GM23338 (cell line): ENCODE results near the gene CKAP2. TPM values are rescaled to one million over a fixed set of nuclear protein-coding genes. Genes with fewer than 3 reads are reported as not detected.

ENCODE experiments used
- ATAC-seq: fragments of 200-7000 bp; cut with Tn5 transposase; 3 replicates; pipeline ENCODE4 v1.9.1; 2020
- DNase-seq: peaks from one replicate; pipeline ENCODE4 v3.0.0-alpha.2; 2015; ENCODE audit warnings: low spot score
- H2AFZ ChIP-seq: fragments of 200-600 bp; sonication (generic); 2 replicates; pipeline ENCODE4 v1.8.0; 2016; ENCODE audit warnings: antibody characterized with exemption, mild to moderate bottlenecking, moderate library complexity
- H3F3A ChIP-seq: fragments of 200-600 bp; sonication (generic); replicated peaks from 2 replicates; pipeline ENCODE4 v1.8.0; 2017; ENCODE audit warnings: antibody characterized with exemption, mixed run types, low read depth
- H3K27ac ChIP-seq: fragments of 200-600 bp; sonication (generic); 2 replicates; pipeline ENCODE4 v1.6.1; 2016; ENCODE audit warnings: low read depth
- H3K27me3 ChIP-seq: fragments of 200-600 bp; sonication (generic); 2 replicates; pipeline ENCODE4 v1.8.0; 2016; ENCODE audit warnings: mild to moderate bottlenecking, mixed run types, moderate library complexity; ENCODE audit not compliant: insufficient read depth
- H3K36me3 ChIP-seq: fragments of 200-600 bp; sonication (generic); 2 replicates; pipeline ENCODE4 v1.8.0; 2016; ENCODE audit warnings: mild to moderate bottlenecking; ENCODE audit not compliant: insufficient read depth
- H3K4me1 ChIP-seq: fragments of 200-600 bp; sonication (generic); 2 replicates; pipeline ENCODE4 v1.8.0; 2016; ENCODE audit warnings: mild to moderate bottlenecking, moderate library complexity; ENCODE audit not compliant: insufficient read depth
- H3K4me2 ChIP-seq: fragments of 200-600 bp; sonication (generic); 2 replicates; pipeline ENCODE4 v1.7.1; 2017; ENCODE audit warnings: mixed run types
- H3K4me3 ChIP-seq: fragments of 200-600 bp; sonication (generic); 2 replicates; pipeline ENCODE4 v1.6.1; 2016; ENCODE audit warnings: mixed run types
- H3K79me2 ChIP-seq: fragments of 200-600 bp; sonication (generic); replicated peaks from 2 replicates; pipeline ENCODE4 v1.8.0; 2017; ENCODE audit warnings: mild to moderate bottlenecking; ENCODE audit not compliant: insufficient read depth
- H3K9me2 ChIP-seq: fragments of 200-600 bp; sonication (generic); 2 replicates; pipeline ENCODE4 v1.8.0; 2017; ENCODE audit not compliant: insufficient read depth
- H4K20me1 ChIP-seq: fragments of 200-600 bp; sonication (generic); replicated peaks from 2 replicates; pipeline ENCODE4 v1.8.0; 2017; ENCODE audit warnings: mild to moderate bottlenecking; ENCODE audit not compliant: insufficient read depth
- H3K27ac Mint-ChIP-seq: 2 replicates; pipeline ENCODE4 v1.8.0; 2020; ENCODE audit warnings: inconsistent platforms, mild to moderate bottlenecking, moderate library complexity, mixed read lengths
- H3K27me3 Mint-ChIP-seq: 3 replicates; pipeline ENCODE4 v1.8.0; 2022; ENCODE audit warnings: low read depth, mild to moderate bottlenecking, moderate library complexity, mixed read lengths, inconsistent platforms; ENCODE audit not compliant: insufficient read depth, poor library complexity
- H3K36me3 Mint-ChIP-seq: 3 replicates; pipeline ENCODE4 v1.8.0; 2021; ENCODE audit warnings: low read depth, mild to moderate bottlenecking, inconsistent platforms, moderate library complexity, mixed read lengths
- H3K4me1 Mint-ChIP-seq: 3 replicates; pipeline ENCODE4 v1.8.0; 2020; ENCODE audit warnings: mild to moderate bottlenecking, inconsistent platforms, mixed read lengths
- H3K4me3 Mint-ChIP-seq: 3 replicates; pipeline ENCODE4 v1.8.0; 2021; ENCODE audit warnings: moderate library complexity, mild to moderate bottlenecking, inconsistent platforms, mixed read lengths
- H3K9me3 Mint-ChIP-seq: 3 replicates; pipeline ENCODE4 v1.8.0; 2020; ENCODE audit warnings: moderate library complexity, mild to moderate bottlenecking, inconsistent platforms, mixed read lengths
- CREB1 ChIP-seq: fragments of 250-450 bp; sonication (Bioruptor Pico); IDR thresholded peaks from 2 replicates; pipeline ENCODE4 v1.5.0; 2020; ENCODE audit warnings: low read depth, mild to moderate bottlenecking, moderate library complexity
- CTCF ChIP-seq, 2 experiments: fragments of 200-600 bp in 1 of 2; sonication (generic) in 1 of 2; conservative IDR thresholded peaks; 2 replicates each; pipeline versions ENCODE4 v1.5.1 to v1.6.1; 2016 to 2017; ENCODE audit warnings: antibody characterized with exemption in 2 of 2, low read depth in 2 of 2, mild to moderate bottlenecking in 2 of 2, moderate library complexity in 1 of 2
- ETS1 ChIP-seq: IDR thresholded peaks from 2 replicates; pipeline ENCODE4 v1.6.1; 2016; ENCODE audit warnings: antibody characterized with exemption
- EZH2 ChIP-seq: fragments of 200-600 bp; sonication (generic); IDR thresholded peaks from one replicate; pipeline ENCODE4 v1.8.0; 2017; ENCODE audit warnings: antibody characterized with exemption, mild to moderate bottlenecking, low read depth; ENCODE audit not compliant: unreplicated experiment
- EZH2phosphoT487 ChIP-seq: fragments of 200-600 bp; sonication (generic); IDR thresholded peaks from one replicate; pipeline ENCODE4 v1.8.1; 2018; ENCODE audit warnings: antibody characterized with exemption; ENCODE audit not compliant: unreplicated experiment
- JUNB ChIP-seq: IDR thresholded peaks from one replicate; pipeline ENCODE4 v1.6.1; 2016; ENCODE audit warnings: antibody characterized with exemption; ENCODE audit not compliant: unreplicated experiment
- NANOG ChIP-seq: IDR thresholded peaks from 2 replicates; pipeline ENCODE4 v1.6.1; 2016; ENCODE audit warnings: antibody characterized with exemption, borderline replicate concordance
- POLR2AphosphoS5 ChIP-seq: IDR thresholded peaks from 2 replicates; pipeline ENCODE4 v1.6.1; 2016; ENCODE audit warnings: antibody characterized with exemption, low read depth
- STAT1 ChIP-seq: IDR thresholded peaks from one replicate; pipeline ENCODE4 v1.6.1; 2016; ENCODE audit warnings: antibody characterized with exemption; ENCODE audit not compliant: unreplicated experiment
- ZNF114 ChIP-seq: fragments of 250-450 bp; sonication (Bioruptor Pico); IDR thresholded peaks from 2 replicates; pipeline ENCODE4 v1.5.0; 2020; ENCODE audit warnings: mild to moderate bottlenecking, moderate library complexity
- ZNF331 ChIP-seq: fragments of 250-450 bp; sonication (Bioruptor Pico); IDR thresholded peaks from 2 replicates; pipeline ENCODE4 v1.5.0; 2020; ENCODE audit warnings: low read depth, mild to moderate bottlenecking, moderate library complexity
- ZNF462 ChIP-seq: fragments of 250-450 bp; sonication (Bioruptor Pico); IDR thresholded peaks from 2 replicates; pipeline ENCODE4 v1.5.0; 2020; ENCODE audit warnings: mild to moderate bottlenecking, moderate library complexity
- polyA plus RNA-seq: library from polyadenylated mRNA; unstranded; fragments of >200 nt; fragmentation: Nextera tagmentation; extraction: Ambion mirVana; gene quantifications from 2 replicates; pipeline ENCODE4 v1.2.1, GENCODE V29; 2016
- total RNA-seq: library from RNA; depleted of rRNA; stranded (reverse); fragments of >200 nt; shearing (Covaris generic); gene quantifications from 2 replicates; pipeline ENCODE4 v1.2.3, GENCODE V29; 2014

Gene CKAP2
- total and polyA plus RNA-seq, 2 experiments from 2014 or later = 48.8 to 103 TPM

GRCh38 chr13:52432456-52432855 is 22.8 kb upstream of the CKAP2 start (continued):
- TF ChIP-seq CTCF (conservative IDR thresholded peaks at IDR 0.05; ENCODE audit: low read depth in 2 of 2) (no peak), POLR2AphosphoS5 (no peak), STAT1 (no peak)

- Histone ChIP-seq H3K9me2 (no peaks in the 10 kb centered on the region), H3K4me3 (no peak overlapping the region), H2AFZ (no peak overlapping the region), H3K4me2 (no peak overlapping the region), H3F3A (no peaks in the 10 kb centered on the region), H3K27ac (no peak overlapping the region), H3K27me3 (no peaks in the 10 kb centered on the region), H3K4me1 (peaks cover 11% of the 10 kb centered on the region; the same call in 1 of the 2 replicates), H4K20me1 (peaks cover 15% of the 10 kb centered on the region; the same call in 1 of the 2 replicates), H3K79me2 (peaks cover 60% of the 10 kb centered on the region), H3K36me3 (no peaks in the 10 kb centered on the region)
- H3K36me3 Mint-ChIP-seq = no peaks in the 10 kb centered on the region; the same call in 2 of the 3 replicates
- H3K27ac Mint-ChIP-seq = no peak overlapping the region
- no peaks in the 10 kb centered on the region for H3K27me3 Mint-ChIP-seq
- no peak overlapping the region for H3K4me3 Mint-ChIP-seq
- ATAC-seq (no peak), DNase-seq (no peak)
- peaks cover 9% of the 10 kb centered on the region for H3K4me1 Mint-ChIP-seq
- no peaks in the 10 kb centered on the region for H3K9me3 Mint-ChIP-seq
- no peak for TF ChIP-seq ZNF114
- TF ChIP-seq POLR2AphosphoS5 = no peak
- no peak for TF ChIP-seq CTCF (conservative IDR thresholded peaks at IDR 0.05; ENCODE audit: low read depth in 2 of 2)
- TF ChIP-seq NANOG = no peak
- no peak for TF ChIP-seq EZH2phosphoT487
- no peak for TF ChIP-seq CREB1 (CRISPR knock-in tag)
- TF ChIP-seq ETS1 = no peak
- TF ChIP-seq ZNF462 (CRISPR knock-in tag) = no peak
- TF ChIP-seq EZH2 = no peak
- no peak for TF ChIP-seq JUNB
- TF ChIP-seq STAT1 = no peak
- TF ChIP-seq ZNF331 (CRISPR knock-in tag) = no peak
These were observed 9.0 kb upstream of the CKAP2 start for GRCh38 chr13:52446265-52446664.
